Endothelial cell of umbilical vein (primary cell): ENCODE results near the gene OR14I1.

Experiments used
- EZH2 ChIP-seq: IDR thresholded peaks from 2 replicates; pipeline ENCODE4 v1.6.1; 2012; ENCODE audit warnings: borderline replicate concordance, low read depth, mild to moderate bottlenecking, moderate library complexity, low read length, inconsistent platforms; ENCODE audit not compliant: severe bottlenecking
- FOS ChIP-seq: IDR thresholded peaks from 2 replicates; pipeline ENCODE4 v1.6.1; 2011; ENCODE audit warnings: mild to moderate bottlenecking, low read length, moderate library complexity, borderline replicate concordance; ENCODE audit not compliant: insufficient read depth
- JUN ChIP-seq: IDR thresholded peaks from 2 replicates; pipeline ENCODE4 v1.6.1; 2011; ENCODE audit warnings: borderline replicate concordance, low read depth; ENCODE audit not compliant: insufficient read length, insufficient read depth
- POLR2A ChIP-seq: IDR thresholded peaks from 2 replicates; pipeline ENCODE4 v1.6.1; 2012; ENCODE audit warnings: low read depth, mild to moderate bottlenecking, control low read depth, low read length
- POLR2AphosphoS5 ChIP-seq: IDR thresholded peaks from 2 replicates; pipeline ENCODE4 v1.6.1; 2012; ENCODE audit warnings: low read depth, mild to moderate bottlenecking, control low read depth, low read length, moderate library complexity; ENCODE audit not compliant: insufficient read depth
- TF ChIP-seq, protein P1 (sequence below), 2 donors: IDR thresholded peaks; 1 replicate in 1 of 2; 2 replicates in 1 of 2; pipeline ENCODE4 v1.5.1; 2011; ENCODE audit warnings: low read length in 2 of 2, mild to moderate bottlenecking in 2 of 2, moderate library complexity in 2 of 2, control low read depth in 1 of 2, inconsistent platforms in 1 of 2, low read depth in 1 of 2; ENCODE audit not compliant: insufficient read depth in 1 of 2; ENCODE audit errors: extremely low read depth in 1 of 2
- TF ChIP-seq, protein P2 (sequence below): IDR thresholded peaks from 2 replicates; pipeline ENCODE4 v1.6.1; 2011; ENCODE audit not compliant: insufficient read depth, insufficient read length

DNA sequence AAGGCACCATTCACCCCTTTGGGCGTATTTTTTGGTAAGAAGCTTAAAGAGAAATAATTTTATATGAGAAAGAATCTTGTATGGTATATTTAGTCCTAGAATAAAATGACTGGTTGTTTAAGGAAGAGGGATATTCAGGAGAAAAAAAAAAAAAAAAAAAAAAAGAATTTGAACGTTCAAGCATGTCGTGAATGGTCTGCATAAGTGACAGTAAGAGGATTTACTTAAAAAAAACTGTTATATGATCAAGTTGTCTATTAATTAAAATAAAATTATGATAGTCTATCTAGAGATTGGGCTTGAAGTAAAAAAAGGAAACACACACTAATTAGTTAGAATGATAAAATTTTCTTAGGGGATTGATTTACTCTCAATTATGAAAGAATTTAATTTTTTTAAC lies 11.7 kb upstream of the OR14I1 start:
- TF ChIP-seq, protein P1, sequence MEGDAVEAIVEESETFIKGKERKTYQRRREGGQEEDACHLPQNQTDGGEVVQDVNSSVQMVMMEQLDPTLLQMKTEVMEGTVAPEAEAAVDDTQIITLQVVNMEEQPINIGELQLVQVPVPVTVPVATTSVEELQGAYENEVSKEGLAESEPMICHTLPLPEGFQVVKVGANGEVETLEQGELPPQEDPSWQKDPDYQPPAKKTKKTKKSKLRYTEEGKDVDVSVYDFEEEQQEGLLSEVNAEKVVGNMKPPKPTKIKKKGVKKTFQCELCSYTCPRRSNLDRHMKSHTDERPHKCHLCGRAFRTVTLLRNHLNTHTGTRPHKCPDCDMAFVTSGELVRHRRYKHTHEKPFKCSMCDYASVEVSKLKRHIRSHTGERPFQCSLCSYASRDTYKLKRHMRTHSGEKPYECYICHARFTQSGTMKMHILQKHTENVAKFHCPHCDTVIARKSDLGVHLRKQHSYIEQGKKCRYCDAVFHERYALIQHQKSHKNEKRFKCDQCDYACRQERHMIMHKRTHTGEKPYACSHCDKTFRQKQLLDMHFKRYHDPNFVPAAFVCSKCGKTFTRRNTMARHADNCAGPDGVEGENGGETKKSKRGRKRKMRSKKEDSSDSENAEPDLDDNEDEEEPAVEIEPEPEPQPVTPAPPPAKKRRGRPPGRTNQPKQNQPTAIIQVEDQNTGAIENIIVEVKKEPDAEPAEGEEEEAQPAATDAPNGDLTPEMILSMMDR (IDR thresholded peaks at IDR 0.05; ENCODE audit: extremely low read depth in 1 of 2, insufficient read depth in 1 of 2, low read depth in 1 of 2, low read length in 2 of 2) = no peak
- TF ChIP-seq EZH2 (no peak), FOS (no peak), POLR2A (no peak), POLR2AphosphoS5 (no peak), JUN (no peak)
- TF ChIP-seq, protein P2, sequence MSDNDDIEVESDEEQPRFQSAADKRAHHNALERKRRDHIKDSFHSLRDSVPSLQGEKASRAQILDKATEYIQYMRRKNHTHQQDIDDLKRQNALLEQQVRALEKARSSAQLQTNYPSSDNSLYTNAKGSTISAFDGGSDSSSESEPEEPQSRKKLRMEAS = no peak
